Esophagus mucosa (tissue), 1 donor: ENCODE results near the gene DAND5. TPM values are rescaled to one million over a fixed set of nuclear protein-coding genes. Genes with fewer than 3 reads are reported as not detected.
"Not testable (repeated sequence)": the region's sequence is repeated elsewhere in the genome, so short reads cannot be mapped to it uniquely, and the experiment has no call there.

Experiments used
- ATAC-seq: fragments of 200-7000 bp; cut with Tn5 transposase; one replicate; pipeline ENCODE4 v1.9.1; 2020
- total RNA-seq: library from RNA; stranded (reverse); gene quantifications from one replicate; pipeline ENCODE4 v1.2.4, GENCODE V29; 2023
- donor health status: DM: yes; HTN: yes; CAD: no.

Gene DAND5
- total RNA-seq, 1 donor from 2014 or later, result not detected

DNA sequence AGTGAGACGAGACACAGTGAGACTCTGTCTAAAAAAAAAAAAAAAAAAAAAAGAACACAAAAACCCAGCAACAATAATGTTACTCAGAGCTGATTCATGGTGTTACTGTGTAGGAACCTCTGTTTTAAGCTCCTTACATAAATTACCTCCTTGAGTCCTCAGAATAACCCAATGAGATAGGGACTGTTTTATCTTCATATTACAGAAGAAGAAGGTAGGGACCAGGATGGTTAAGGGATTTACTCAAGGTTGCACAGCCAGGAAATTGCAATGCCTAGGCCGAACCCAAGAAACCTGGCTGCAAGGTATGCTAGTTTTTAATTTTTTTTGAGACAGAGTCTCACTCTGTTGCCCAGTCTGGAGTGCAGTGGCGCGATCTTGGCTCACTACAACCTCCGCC is 1.5 kb upstream of the DAND5 start:
- ATAC-seq, result peak; percentile 31

DNA sequence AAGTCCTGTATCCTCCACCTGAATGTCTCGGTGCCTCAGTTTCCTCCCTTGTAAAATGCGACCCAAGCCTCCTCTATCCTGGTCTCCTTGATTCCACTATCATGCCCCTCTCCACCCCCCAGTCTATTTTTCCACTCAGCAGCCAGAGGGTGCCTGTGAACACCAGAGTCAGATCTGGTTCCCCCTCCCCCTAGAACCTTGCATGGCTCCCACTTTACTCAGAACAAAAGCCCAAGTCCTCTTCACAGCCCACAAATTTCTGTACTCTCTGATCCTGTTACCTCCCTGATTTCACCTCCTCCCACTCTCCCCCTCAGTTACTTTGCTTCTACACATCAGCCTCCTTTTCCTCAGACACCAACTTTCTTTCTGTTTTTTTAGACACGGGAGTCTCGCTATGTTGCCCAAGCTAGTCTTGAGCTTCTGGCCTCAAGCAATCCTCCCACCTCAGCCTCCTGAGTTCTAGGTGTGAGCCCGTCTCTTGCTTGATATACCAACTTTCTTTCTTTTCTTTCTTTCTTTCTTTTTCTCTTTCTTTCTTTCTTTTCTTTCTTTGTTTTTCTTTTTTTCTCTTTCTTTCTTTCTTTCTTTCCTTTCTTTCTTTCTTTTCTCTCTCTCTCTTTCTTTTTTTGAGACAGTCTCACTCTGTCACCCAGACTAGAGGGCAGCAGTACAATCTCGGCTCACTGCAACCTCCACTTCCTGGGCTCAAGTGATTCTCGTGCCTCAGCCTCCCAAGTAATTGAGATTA is 869 bp downstream of the DAND5 start:
- ATAC-seq, result no peak

DNA sequence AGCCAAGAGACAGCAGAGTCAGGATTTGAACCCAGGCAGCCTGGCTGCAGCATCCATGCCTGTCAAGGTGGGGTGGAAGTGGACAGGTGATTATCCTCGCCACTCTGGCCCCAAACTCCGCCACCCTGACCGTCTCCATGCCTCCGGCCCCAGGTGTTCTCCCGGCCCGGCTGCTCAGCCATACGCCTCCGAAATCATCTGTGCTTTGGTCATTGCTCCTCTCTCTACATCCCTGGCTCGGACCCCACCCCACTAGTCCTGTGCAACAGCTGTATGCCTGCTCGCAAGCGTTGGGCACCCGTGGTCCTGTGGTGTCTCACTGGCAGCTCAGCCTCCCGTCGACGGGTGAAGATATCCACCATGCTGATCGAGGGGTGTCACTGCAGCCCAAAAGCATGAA is 3.9 kb downstream of the DAND5 start:
- no peak for ATAC-seq

DNA sequence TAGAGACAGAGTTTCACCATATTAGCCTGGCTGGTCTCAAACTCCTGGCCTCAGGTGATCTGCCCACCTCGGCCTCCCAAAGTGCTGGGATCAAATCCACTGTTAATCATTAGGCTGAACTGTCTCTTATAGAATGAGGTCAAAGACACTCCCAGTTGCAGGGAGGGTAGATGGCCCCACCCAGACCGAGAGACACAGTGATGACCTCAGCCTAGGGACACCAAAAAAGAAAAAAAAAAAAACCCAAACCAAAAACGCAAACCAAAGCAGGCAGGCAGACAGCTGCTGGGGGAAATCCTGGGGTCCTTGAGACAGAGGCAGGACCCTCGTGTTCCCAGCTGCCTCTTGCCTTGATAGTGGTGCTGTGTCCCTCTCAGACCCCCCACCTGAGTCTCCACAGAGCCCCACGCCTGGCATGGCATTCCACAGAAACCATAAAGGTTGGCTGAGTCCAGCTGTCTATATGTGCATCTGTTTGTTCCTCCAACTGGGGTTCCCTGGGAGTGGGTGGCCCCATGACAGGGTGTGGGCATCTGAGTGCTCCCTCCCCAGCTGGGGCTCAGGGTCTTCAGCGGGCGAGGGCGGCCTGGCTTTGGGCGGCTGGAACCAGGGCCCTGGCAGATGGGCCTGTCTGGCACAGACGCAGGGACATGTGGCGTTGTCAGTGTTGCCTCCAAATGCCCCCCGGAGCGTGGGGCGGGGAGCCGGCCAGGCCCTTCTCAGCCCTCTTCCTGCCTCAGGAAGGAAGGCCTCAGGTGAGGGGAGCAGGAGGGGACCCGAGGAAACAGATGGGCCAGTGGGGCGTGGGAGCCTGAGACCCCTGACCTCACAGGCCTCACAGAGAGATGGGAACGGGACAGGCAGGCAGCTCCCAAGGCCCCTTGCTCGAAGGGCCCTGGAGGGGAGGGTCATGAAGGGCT is 5.2 kb downstream of the DAND5 start:
- peak; percentile 3 for ATAC-seq

DNA sequence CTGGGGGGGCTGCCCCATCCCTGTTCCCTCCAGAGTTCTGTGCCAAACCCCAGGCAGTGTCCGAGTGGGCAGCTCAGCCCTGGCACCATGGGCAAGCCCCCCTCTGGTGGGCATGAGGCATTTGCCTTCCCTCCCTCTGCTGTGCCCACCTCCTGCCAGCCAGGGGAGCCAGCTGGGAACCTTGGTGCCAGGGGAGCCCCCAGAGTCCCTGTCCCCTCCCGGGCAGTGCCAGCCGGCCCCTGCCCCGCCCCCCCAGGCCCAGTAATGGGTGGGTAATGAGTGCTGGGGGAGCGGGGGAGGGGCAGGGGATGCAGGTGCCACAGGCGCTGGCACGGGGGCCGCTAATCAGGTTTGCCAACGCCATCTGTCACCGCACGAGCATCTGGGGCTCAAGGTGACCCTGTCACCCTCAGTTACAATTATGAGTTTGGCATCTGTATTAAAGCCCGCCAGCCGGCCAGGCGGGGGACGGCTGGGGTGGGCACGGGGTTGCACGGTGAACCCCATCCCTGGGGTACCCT is 5.9 kb downstream of the DAND5 start:
- ATAC-seq, result peak; percentile 9

DNA sequence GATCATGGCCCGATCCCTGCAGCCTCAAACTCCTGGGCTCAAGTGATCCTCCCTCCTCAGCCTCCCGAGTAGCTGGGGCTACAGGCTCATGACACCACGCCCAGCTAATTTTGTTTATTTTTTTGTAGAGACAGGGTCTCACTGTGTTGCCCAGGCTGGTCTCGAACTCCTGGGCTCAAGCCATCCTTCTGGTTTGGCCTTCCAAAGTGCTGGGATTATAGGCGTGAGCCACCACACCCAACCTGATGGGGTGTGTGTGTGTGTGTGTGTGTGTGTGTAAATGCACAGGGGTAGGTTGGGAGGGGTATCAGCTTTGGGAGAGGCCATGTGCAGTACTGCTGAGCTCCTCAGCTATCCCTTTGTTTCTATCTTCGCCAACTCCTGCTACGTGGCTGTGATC is 6.7 kb downstream of the DAND5 start:
- ATAC-seq, result not testable (repeated sequence)

DNA sequence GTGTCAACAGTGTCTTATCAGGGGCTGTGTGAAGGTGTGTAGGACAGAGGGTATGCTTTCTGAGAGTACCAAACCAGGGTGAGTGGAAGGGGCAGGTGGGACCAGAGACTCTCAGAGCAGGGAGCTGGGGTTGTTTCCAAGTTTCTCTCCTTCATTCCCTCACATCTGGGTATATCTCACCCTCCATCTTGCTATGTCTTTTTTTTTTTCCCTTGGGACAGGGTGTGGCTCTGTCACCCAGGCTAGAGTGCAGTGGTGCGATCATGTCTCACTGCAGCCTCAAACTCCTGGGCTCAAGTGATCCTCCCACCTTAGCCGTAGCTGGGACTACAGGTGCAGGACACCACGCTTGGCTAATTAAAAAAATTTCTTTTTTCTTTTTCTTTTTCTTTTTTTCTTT is 10.6 kb downstream of the DAND5 start:
- ATAC-seq, result no peak

DNA sequence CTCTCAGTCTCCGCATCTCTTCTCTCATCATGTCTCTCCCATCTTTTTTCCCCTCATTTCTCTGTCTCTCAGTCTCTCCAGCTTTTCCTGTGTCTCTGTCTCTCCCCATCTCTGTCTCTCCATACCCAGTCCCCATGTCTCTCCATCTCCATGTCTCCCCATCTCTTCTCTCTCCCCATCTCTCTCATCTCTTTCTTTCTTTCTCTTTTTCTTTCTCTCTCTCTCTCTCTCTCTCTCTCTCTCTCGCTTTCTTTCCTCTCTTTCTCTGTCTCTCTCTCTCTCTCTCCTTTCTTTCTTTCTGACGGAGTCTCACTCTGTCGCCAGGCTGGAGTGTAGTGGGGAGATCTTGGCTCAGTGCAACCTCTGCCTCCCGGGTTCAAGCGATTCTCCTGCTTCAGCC is 13.3 kb downstream of the DAND5 start:
- no peak for ATAC-seq

DNA sequence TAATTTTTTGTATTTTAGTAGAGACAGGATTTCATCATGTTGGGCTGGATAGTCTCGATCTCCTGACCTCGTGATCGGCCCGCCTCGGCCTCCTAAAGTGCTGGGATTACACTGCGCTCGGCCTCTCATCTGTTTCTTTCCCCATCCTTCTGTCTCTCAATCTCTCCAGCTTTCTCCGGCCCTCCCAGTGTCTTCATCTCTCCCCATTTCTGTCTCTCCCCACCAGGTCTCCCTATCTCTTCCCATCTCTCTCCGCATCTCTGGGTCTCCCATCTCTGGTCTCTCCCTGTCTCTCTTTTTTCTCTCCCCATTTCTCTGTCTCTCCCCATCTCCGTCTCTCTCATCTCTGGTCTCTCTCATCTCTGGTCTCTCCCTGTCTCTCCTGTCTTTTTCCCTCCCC is 13.7 kb downstream of the DAND5 start:
- no peak for ATAC-seq

DNA sequence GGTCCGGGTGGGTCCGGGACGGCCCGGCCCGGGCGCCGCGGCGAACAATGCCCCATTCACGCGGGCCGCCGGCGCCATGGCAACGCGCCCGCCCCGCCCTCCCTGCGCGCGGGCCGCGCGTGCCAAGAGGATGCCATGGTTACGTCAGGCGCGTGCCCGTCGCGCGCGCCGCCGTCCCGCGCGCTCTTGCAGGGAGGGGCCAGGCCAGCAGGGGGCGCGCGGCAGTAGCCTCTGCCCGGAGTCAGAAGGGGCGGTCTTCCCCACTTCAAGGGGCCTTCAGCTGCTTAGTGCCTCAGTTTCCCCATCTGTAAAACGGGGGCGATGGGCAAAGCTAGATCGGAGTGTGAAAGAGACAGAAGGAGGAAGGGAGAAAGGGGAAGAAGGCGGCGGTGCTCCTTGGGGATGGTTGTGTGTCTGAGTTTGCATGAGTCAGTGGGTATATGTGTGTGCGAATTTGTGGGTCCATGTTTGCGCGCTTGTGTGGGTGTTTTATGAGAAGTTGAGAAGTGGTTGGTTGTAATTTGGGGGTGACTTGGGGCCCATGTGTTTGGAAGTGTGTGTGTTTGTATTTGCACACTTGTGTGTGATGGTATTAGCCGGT is 14.3 kb downstream of the DAND5 start:
- ATAC-seq, result peak; percentile 83

DNA sequence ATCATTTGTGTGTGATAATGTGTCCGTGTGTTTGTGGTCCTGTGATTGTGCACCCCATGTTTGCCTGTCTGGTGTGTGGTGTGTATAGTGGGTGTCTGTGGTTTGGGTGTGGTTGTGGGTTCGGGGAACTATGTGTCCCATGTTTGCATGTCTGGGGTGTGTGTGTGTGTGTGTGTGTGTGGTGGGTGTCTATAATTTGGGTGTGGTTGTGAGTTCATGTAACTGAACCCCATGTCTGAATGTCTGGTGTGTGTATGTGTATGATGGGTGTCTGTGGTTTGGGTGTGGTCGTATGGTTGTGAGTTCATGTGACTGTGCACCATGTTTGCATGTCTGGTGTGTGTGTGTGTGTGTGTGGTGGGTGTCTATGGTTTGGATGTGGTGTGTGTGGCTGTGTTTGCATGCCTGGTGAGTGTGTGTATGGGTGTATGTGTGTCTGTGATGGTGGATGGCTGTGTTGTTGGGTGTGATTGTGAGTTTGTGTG is 14.8 kb downstream of the DAND5 start:
- ATAC-seq, result no peak

DNA sequence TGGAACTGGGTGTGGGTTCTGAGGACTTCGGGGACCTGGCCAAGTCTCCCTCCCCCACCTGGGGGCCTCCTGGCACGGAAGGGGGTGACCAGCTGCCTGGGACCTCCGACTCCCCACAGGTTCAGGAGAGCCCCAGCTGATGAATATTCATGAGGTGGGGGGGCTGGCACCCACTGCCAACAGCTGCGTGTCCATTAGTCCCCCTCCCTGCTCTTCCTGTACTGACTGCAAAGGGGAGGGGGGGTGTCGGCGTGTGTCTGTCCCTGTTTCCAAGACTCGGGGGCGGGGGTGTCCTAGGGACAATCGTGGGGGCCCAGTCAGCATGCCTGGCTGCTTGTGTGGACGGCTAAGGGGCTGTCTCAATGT is 15.3 kb downstream of the DAND5 start:
- ATAC-seq, result no peak

DNA sequence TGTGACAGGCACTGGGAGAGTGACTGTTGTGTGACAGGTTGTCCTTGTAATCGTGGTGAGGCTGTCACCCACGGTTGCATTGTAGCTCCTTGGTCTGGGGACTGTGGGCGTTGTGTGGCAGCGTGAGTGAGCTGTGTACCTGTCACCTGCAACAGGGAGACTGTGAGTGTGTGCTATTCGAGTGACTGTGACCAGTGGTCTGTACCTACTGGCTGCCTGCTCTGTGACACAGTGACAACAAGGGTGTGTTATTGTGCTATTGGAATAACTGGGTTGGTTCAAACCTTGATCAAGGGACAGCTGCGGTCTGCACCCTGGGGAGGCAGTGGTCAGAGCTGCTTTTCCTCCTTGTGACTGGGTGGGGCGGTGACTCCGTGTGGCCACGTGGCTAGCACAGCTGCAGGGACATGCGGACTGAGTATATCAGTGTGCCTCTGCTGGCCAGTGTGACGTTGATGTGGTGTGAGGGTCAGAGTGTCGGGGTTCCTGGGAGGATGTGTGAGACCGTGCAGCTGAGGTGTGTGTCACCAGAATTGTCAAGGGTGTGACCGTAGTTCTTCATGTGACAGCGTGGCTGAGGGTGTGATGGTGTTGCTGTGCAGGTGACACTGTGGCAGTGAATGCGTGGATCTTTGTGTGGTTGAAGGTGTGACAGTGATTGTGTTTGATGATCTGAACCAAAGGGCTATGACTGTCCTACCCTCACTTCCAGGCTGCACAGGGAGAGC is 15.8 kb downstream of the DAND5 start:
- ATAC-seq, result peak; percentile 62

DNA sequence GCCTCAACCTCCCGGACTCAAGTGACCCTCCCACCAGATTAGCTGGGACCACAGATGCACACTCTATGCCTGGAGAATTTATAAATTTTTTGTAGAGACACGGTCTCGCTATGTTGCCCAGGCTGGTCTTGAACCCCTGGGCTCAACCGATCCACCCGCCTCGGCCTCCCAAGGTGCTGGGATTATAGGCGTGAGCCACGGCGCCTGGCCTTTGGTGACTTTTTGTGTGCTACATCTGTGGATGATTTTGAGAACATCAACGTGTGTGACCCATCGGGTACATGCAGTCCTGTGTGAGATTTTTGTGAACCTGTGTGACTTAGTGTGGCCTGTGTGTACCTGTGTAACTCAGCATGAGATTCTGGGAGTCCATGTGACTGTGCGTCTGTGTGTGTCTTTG is 17.4 kb downstream of the DAND5 start:
- no peak for ATAC-seq

DNA sequence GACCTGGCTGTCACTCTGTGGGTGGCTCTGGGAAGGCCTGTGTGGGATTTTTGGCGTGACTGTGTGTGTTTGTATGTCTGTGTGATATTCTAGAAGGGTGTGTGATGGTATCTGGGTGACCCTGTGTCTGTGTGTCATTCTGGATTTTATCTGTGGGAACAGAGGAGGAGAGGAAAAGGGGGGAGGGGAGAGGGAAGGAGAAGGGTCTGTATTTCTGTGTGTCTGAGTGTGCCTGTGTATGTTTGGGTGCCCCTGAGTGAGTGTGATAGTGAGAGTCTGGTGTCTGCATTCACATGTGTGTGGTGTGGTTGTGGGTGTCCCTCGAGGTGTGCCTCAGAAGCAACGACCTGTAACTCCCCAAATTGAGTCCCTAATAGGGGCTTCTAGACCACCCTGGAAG is 17.8 kb downstream of the DAND5 start:
- no peak for ATAC-seq

DNA sequence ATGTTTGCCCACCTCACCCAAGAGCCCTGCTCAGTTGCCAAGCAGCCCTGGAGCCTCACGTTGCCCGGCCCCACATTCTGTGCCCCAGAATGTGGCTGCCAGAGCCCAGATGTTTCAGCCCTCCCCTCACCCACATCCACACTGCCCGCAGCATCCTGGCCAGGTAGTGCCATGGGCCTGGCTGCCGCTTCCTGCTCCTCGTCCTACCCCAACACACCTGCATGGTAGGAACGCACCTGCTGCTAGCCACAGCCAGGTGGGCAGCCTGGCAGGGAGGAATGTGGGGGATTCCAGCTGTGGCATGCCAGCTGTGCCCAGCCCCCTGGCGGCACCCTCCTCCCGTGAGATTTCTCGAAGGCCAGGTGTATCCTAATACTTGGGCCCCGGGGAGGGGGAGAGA is 18.4 kb downstream of the DAND5 start:
- ATAC-seq, result no peak

DNA sequence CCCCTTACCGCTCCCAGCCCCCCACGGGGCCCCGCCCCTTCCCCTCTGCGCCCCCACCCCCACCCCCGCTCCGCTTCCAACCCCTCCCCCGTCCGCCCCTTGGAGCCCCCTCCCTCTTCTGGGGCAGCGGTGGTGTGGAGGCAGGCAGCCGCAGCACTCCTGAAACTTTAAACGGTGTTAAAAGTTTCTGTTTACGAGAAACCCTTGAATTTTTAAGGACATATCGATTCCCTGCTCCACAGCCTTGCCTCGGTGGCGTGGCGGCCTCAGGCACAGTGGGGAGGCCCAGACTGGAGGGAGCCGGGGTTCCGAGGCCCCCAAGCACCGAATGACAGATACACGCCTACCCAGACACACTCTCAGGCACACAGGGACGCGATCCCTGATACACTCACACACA is 21.1 kb downstream of the DAND5 start:
- ATAC-seq, result no peak

DNA sequence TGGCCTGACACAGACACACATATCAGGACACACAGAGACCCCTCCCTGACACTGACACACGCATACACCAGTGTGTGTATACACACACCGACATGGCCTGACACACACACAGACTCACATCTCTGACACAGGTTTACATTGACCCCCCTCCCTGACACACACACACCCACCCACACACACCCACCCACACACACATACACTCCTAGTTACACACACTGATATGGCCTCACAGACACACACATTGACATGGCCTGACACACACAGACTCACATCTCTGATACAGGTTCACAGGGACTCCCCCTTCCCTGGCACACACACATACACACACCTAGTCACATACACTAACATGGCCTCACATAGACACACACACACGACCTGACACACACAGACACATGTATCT is 21.5 kb downstream of the DAND5 start:
- ATAC-seq, result no peak

DNA sequence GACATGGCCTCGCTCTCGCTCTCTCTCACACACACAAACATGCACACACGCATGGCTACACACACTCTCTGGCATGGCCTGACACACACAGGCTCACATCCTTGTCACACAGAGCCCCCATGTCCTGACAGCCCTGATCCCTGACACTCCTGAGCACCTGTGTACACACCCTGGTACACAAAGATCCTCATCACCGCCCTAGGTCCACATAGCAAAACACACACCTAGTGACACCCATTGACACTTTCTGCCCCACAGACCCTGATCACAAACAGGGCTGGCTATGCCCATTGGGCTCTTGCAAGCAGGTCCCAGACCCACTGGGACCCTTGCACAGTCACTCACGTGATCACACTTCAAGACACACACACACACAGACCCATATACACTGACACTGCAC is 21.9 kb downstream of the DAND5 start:
- no peak for ATAC-seq

DNA sequence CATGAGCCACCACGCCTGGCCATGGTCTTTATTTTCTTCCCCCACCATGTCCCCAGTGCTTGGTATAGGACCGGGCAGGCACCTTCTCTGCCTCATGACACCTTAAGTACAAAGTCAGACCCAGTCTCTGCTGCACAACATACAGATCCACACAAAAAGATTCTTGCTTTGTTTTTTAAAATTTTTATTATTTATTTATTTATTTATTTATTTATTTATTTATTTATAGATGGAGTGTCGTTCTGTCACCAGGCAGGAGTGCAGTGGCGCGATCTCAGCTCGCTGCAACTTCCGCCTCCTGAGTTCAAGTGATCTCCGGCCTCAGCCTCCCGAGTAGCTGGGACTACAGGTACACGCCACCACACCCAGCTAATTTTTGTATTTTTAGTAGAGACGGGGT is 23.4 kb downstream of the DAND5 start:
- no peak for ATAC-seq

DNA sequence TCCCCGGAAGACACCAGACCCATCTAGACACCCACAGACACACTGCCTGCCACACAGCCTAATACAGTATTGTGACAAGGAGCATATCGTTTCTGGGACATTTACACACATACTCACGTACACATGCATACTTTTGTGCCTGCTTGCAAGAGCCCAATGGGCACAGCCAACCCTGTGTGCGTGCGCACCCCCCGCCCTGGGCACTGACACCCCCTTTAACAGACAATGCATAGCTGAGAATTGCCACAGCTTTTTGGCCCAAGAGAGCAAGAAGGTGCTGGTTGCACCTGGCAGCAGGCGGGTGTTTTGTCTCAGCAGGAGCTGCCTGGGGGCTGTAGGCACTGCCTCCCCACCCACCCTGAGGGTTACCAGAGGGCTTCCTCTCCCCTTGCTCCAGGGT is 24.2 kb downstream of the DAND5 start:
- ATAC-seq, result peak; percentile 1
